GM21526 (cell line): ENCODE data around the gene SAE1.
"Not testable (repeated sequence)": the region's sequence is repeated elsewhere in the genome, so short reads cannot be mapped to it uniquely, and the experiment has no call there.

Experiments used
- ATAC-seq: cut with Tn5 transposase; IDR thresholded peaks from one replicate; pipeline ENCODE4 v1.9.1; 2021; ENCODE audit warnings: moderate library complexity; ENCODE audit not compliant: unreplicated experiment, low FRiP score

SAE1 gene

GRCh38 chr19:47130589-47131227 is at the start of gene SAE1:
TSS of gene SAE1 (plus strand) at chr19:47130835. CDS start at chr19:47130931, 96 bp downstream.
- peak; percentile 73 for ATAC-seq

DNA sequence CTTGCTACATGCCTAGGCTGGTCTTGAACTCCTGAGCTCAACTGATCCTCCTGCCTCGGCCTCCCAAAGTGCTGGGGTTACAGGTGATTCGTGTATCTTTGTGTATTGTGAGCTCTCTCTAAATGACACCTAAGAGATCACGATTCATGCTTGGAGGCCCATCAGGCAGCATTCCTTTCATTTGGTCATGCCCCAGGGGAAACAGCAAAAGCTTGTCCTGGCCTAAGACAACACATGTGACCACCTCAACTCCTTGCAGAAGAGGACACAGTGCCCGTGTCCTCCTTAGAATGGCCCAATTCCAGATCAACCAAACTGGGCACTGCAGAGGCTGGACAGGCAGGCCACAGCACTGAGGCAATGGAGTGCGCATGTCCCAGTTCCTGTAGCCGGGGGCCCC is 49.5 kb upstream of the SAE1 start:
- no peak for ATAC-seq

GRCh38 chr19:47082493-47082892 is 48.1 kb upstream of the SAE1 start:
- ATAC-seq = no peak

- ATAC-seq = no peak
These were observed 45.7 kb upstream of the SAE1 start for GRCh38 chr19:47084879-47085439.

- ATAC-seq = no peak
These were observed 44.4 kb upstream of the SAE1 start for GRCh38 chr19:47086280-47086679.

GRCh38 chr19:47089767-47090350 is 40.8 kb upstream of the SAE1 start:
- no peak for ATAC-seq

DNA sequence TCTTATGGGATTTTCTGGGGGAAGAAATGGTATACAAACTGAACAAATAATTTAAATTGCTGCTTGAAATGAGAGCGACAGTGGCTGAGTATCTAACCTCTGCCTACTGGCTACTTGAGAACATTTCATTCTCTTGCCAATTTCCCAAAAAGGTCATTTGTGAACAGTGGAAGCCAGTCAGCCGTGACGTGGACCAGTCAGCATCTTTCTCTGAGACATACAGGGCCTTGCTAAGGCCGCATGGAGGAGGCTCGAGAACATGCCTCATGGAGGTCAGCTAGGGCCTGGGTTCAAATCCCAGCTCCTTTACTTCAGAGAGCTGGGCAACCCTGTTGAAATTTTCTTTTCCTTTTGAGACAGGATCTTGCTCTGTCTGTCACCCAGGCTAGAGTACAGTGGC is 37.4 kb upstream of the SAE1 start:
- ATAC-seq = no peak

GRCh38 chr19:47093841-47094240 is 36.8 kb upstream of the SAE1 start:
- ATAC-seq = no peak

- ATAC-seq = no peak
These were observed 35.8 kb upstream of the SAE1 start for GRCh38 chr19:47094557-47095475.

GRCh38 chr19:47095476-47096099 is 35.0 kb upstream of the SAE1 start:
- no peak for ATAC-seq

- no peak for ATAC-seq
These were observed 34.4 kb upstream of the SAE1 start for GRCh38 chr19:47096100-47096704.

DNA sequence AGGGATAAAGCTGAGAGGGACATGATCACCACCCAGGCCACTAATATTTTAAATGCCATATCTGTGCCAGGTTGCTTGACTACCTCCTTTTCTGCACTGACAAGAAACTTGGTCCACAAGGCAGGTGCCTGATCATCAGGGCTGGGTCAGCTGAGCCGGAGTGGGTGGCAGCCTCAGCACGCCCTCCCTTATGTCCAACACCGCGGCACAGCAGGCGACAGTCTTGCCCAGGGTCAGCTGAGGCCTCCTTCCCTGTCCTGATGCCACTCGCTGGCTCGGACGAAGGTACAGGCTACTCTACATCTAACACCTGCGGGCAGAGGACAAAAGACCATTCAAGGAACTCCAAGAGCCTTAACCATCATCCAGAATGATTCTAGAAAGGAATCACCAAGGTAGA is 33.9 kb upstream of the SAE1 start:
- ATAC-seq = no peak

- ATAC-seq = no peak
These were observed 33.0 kb upstream of the SAE1 start for GRCh38 chr19:47097396-47098201.

DNA sequence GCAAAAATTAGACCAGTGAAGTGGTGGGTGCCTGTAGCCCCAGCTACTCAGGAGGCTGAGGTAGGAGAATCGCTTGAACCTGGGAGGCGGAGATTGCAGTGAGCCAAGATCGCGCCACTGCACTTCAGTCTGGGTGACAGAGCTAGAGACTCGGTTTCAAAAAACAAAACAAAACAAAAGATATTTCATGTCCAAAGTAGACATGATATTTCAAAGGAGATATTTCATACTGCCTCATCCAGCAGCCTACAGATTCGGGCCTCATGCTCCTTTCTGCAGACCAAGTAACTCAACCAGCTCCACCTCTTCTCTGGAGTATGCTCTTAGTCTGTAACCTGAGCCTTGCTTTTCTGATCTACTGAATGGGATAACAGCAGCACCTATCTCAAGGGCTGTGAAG is 32.0 kb upstream of the SAE1 start:
- ATAC-seq = no peak

- no peak for ATAC-seq
These were observed 31.0 kb upstream of the SAE1 start for GRCh38 chr19:47099576-47100050.

DNA sequence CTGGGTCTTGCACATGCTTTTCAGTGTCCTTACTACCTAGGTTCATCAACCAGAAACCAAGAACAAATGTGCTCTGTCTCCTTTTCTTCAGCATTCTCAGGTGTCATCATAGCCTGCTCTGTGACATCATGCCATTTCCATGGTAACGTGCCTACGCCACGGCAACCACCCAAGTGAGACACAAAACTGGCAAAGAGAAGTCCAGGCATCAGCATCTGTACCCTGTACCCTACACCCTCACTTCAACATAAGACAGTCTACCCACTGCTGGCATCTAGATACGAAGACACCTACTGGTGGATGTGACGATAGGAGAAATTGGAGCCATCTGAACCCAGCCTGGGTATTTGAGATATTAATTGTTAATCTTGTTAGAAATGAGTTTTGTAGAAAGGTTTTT is 30.3 kb upstream of the SAE1 start:
- no peak for ATAC-seq

DNA sequence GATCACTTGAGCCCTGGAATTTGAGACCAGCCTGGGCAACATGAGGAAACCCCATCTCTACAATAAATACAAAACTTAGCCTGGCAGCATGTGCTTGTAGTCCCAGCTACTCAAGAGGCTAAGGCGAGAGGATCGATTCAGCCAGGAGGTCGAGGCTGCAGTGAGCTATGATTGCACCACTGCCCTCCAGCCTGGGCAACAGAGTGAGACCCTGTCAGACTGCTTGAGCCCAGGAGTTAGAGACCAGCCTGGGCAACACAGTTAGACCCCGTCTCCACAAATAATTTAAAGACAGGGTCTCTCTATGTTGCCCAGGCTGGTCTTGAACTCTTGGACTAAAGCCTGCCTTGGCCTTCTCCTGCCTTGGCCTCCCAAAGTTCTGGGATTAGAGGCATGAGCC is 29.5 kb upstream of the SAE1 start:
- not testable (repeated sequence) for ATAC-seq

- ATAC-seq = no peak
These were observed 28.1 kb upstream of the SAE1 start for GRCh38 chr19:47102346-47103060.

- no peak for ATAC-seq
These were observed 26.0 kb upstream of the SAE1 start for GRCh38 chr19:47104680-47105079.
